ENCODE measurements around the gene HOMER1. TPM values are rescaled to one million over a fixed set of nuclear protein-coding genes. Genes with fewer than 3 reads are reported as not detected.

The HOMER1 gene
- total and polyA plus RNA-seq, 10 of the 15 experiments (the other 5 are each of a cell fraction or from before 2014, with no cell fraction given), result 0.96 to 22.0 (median 7.5) TPM

- FAIRE-seq (peak; percentile 54), ATAC-seq (peak; percentile 100), DNase-seq (ENCODE audit: low read depth, low spot score) (peak; percentile 39)
- in situ Hi-C loops (cut with MboI) (no loop called here), intact Hi-C loops (cut with micrococcal nuclease; ENCODE audit: unreplicated experiment) (no loop called here)
- ChIA-PET CTCF (interaction anchor here (1.0 to 1.4 kb wide), 3 partner anchors 46 to 284 kb away, joined by 3 to 4 read pairs (median 3); no protein-coding TSS in a partner anchor), POLR2A (interaction anchor here (0.7 kb wide), 1 partner anchor 1064 kb away, joined by 3 read pairs; no protein-coding TSS in a partner anchor), SMC1A (ENCODE audit: uncharacterized antibody, unreplicated experiment) (interaction anchor here (0.6 to 1.4 kb wide), 6 partner anchors 11 to 107 kb away, joined by 3 to 4 read pairs (median 3); no protein-coding TSS in a partner anchor), RAD21 (ENCODE audit: unreplicated experiment) (interaction anchor here (1.1 kb wide), 1 partner anchor 283 kb away, joined by 3 read pairs; no protein-coding TSS in a partner anchor)
- Histone ChIP-seq H2AFZ (ENCODE audit: control insufficient read depth, low read depth, low read length) (peak overlapping the region; percentile 47; the same call in 1 of the 2 replicates), H4K20me1 (ENCODE audit: control insufficient read depth, insufficient read depth) (no peaks in the 10 kb centered on the region), H3K36me3 (ENCODE audit: control insufficient read depth in 2 of 2, insufficient read depth in 2 of 2, low read length in 1 of 2) (no peaks in the 10 kb centered on the region), H3K9me3 (replicated peaks; ENCODE audit: control insufficient read depth, insufficient read depth, low read length) (no peaks in the 10 kb centered on the region), H3K9ac (ENCODE audit: control insufficient read depth, insufficient read depth, low read length) (no peak overlapping the region; the same call in 1 of the 2 replicates), H3K79me2 (ENCODE audit: control insufficient read depth, insufficient read depth, low read length) (no peaks in the 10 kb centered on the region), H3K27me3 (replicated peaks in 1 of 2; ENCODE audit: control insufficient read depth in 2 of 2, insufficient read depth in 2 of 2, low read length in 1 of 2) (no peaks in the 10 kb centered on the region), H3K4me2 (ENCODE audit: control insufficient read depth, insufficient read depth) (peak overlapping the region; percentile 59), H3K27ac (ENCODE audit: control insufficient read depth, insufficient read depth) (peak overlapping the region; percentile 31; the same call in 1 of the 2 replicates), H3K4me3 (no peak overlapping the region), H3K4me1 (ENCODE audit: control insufficient read depth, insufficient read depth, low read length) (peaks cover 7% of the 10 kb centered on the region)
- WGBS (ENCODE audit: insufficient coverage, insufficient replicate concordance, low lambda C conversion rate, missing lambda C conversion rate), result 46% methylated on average over 2 of the region's 2 CpGs
- BruUV-seq (replicated peaks), result no TSS peak
- TF ChIP-seq ZBED1 (IDR thresholded peaks at IDR 0.05; ENCODE audit: borderline replicate concordance) (no peak), RAD51 (IDR thresholded peaks at IDR 0.05) (no peak), IRF4 (IDR thresholded peaks at IDR 0.05; ENCODE audit: low read depth, low read length) (peak; percentile 78; the same call in 1 of the 2 replicates), GATAD2B (conservative IDR thresholded peaks at IDR 0.05; ENCODE audit: low read depth) (no peak; the same call in 1 of the 2 replicates), FOXK2 (IDR thresholded peaks at IDR 0.05) (no peak), TARDBP (IDR thresholded peaks at IDR 0.05; ENCODE audit: borderline replicate concordance) (no peak), DPF2 (IDR thresholded peaks at IDR 0.05) (0 out of 2 replicates have a peak, but pooled peaks have one; percentile 33), FOS (IDR thresholded peaks at IDR 0.05; ENCODE audit: borderline replicate concordance, extremely low read depth, insufficient read length) (no peak), CBX3 (IDR thresholded peaks at IDR 0.05; ENCODE audit: borderline replicate concordance, low read depth) (no peak), ETV6 (conservative IDR thresholded peaks at IDR 0.05 in 1 of 2, IDR thresholded peaks at IDR 0.05 in 1 of 2; ENCODE audit: borderline replicate concordance in 1 of 2, low read depth in 1 of 2) (no peak), POU2F2 (IDR thresholded peaks at IDR 0.05; ENCODE audit: borderline replicate concordance, low read depth, low read length) (no peak), IKZF2 (IDR thresholded peaks at IDR 0.05) (peak; percentile 69 to 75), ZBTB40 (IDR thresholded peaks at IDR 0.05; ENCODE audit: borderline replicate concordance) (no peak), SPI1 (IDR thresholded peaks at IDR 0.05; ENCODE audit: borderline replicate concordance, insufficient read depth, low read depth, low read length) (peak; percentile 88), ZNF384 (IDR thresholded peaks at IDR 0.05; ENCODE audit: borderline replicate concordance, low read depth, low read length) (no peak), HSF1 (IDR thresholded peaks at IDR 0.05; ENCODE audit: low read depth, low read length) (no peak), TAF1 (IDR thresholded peaks at IDR 0.05; ENCODE audit: borderline replicate concordance, low read depth, low read length) (no peak)
Observed at GRCh38 chr5:79416499-79416898, 97.4 kb downstream of the HOMER1 start.

Measured in GM12878 (cell line).